Adrenal gland (tissue), 5 donors: Measurements from ENCODE around the gene PGM1.

Experiments used
- CTCF ChIP-seq, 6 experiments: fragments of 450-650 bp in 4 of 6; fragments of 200-600 bp in 2 of 6; sonication (generic) in 1 of 6; IDR thresholded peaks; 1 replicate in 5 of 6; 2 replicates in 1 of 6; pipeline versions ENCODE4 v1.5.1 to v1.8.0; 2016 to 2021; ENCODE audit warnings: antibody characterized with exemption in 6 of 6, mild to moderate bottlenecking in 2 of 6, moderate library complexity in 1 of 6
- POLR2A ChIP-seq, 2 donors: fragments of 450-650 bp; IDR thresholded peaks; one replicate each; pipeline ENCODE4 v1.6.1; 2017; ENCODE audit warnings: antibody characterized with exemption in 2 of 2, mild to moderate bottlenecking in 2 of 2, moderate library complexity in 1 of 2
- donor health status: DM: no; HTN: no; CAD: no.

DNA sequence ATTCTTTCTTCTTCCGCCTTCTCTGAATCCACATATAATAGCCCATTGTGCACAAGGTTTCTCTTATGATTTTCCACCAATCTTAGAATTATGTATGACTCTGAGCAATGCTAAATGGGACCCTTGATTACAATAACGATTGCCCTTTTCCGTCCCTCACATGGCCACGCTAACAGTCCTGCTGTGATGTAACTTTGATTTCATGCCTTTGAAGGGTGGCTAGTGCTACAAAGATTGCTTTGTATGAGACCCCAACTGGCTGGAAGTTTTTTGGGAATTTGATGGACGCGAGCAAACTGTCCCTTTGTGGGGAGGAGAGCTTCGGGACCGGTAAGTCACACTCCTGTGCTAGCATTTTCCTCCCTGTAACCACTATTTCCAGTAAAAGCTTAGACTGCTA lies 45.3 kb downstream of the PGM1 start:
- no peak for TF ChIP-seq CTCF (IDR thresholded peaks at IDR 0.05)
- no peak for TF ChIP-seq POLR2A (IDR thresholded peaks at IDR 0.05)
